Measurements from ENCODE around the gene TBPL1.

- no peak for TF ChIP-seq POLR2AphosphoS5 (IDR thresholded peaks at IDR 0.05; ENCODE audit: borderline replicate concordance, low read depth, low read length)
- TF ChIP-seq EZH2 (IDR thresholded peaks at IDR 0.05): no peak
- no peak for TF ChIP-seq FOXP2 (optimal IDR thresholded peaks at IDR 0.05; ENCODE audit: control extremely low read depth, extremely low read length, insufficient read depth)
Measured at GRCh38 chr6:133938533-133938932, 14.5 kb upstream of the TBPL1 start.
